DND-41 (cell line): Measurements from ENCODE around the gene TCF23.

Experiments
- ATAC-seq: fragments of 200-7000 bp; cut with Tn5 transposase; 3 replicates; pipeline ENCODE4 v1.9.1; 2021; ENCODE audit warnings: low read depth; ENCODE audit not compliant: insufficient read depth
- DNase-seq: peaks from one replicate; pipeline ENCODE4 v3.0.0-alpha.2; 2020
- H2AFZ ChIP-seq: 2 replicates; pipeline ENCODE4 v1.6.0; 2012; ENCODE audit warnings: low read depth, low read length
- H3K27ac ChIP-seq: 2 replicates; pipeline ENCODE4 v1.5.1; 2012; ENCODE audit warnings: low read length, inconsistent platforms
- H3K27me3 ChIP-seq: fragments of 200-600 bp; sonication (generic); 2 replicates; pipeline ENCODE4 v1.6.0; 2012; ENCODE audit warnings: low read length, mild to moderate bottlenecking, inconsistent platforms; ENCODE audit not compliant: insufficient read depth, poor library complexity
- H3K36me3 ChIP-seq: 2 replicates; pipeline ENCODE4 v1.5.1; 2012; ENCODE audit warnings: low read length, inconsistent platforms; ENCODE audit not compliant: insufficient read depth
- H3K4me1 ChIP-seq: 2 replicates; pipeline ENCODE4 v1.5.1; 2012; ENCODE audit warnings: mild to moderate bottlenecking, low read length; ENCODE audit not compliant: insufficient read depth
- H3K4me2 ChIP-seq: 2 replicates; pipeline ENCODE4 v1.6.0; 2012; ENCODE audit warnings: mild to moderate bottlenecking, moderate library complexity, low read length, inconsistent platforms; ENCODE audit not compliant: insufficient read depth
- H3K4me3 ChIP-seq, 2 experiments: fragments of 200-600 bp in 1 of 2; shearing (Covaris generic) in 1 of 2; 2 replicates each; pipeline ENCODE4 v1.5.1; 2012 to 2016; ENCODE audit warnings: inconsistent platforms in 2 of 2, low read length in 2 of 2, mild to moderate bottlenecking in 2 of 2, low read depth in 1 of 2, moderate library complexity in 1 of 2
- H3K79me2 ChIP-seq: 2 replicates; pipeline ENCODE4 v1.6.0; 2012; ENCODE audit warnings: low read length, inconsistent platforms; ENCODE audit not compliant: insufficient read depth
- H3K9ac ChIP-seq: 2 replicates; pipeline ENCODE4 v1.6.0; 2012; ENCODE audit warnings: low read depth, mild to moderate bottlenecking, inconsistent platforms, low read length, moderate library complexity
- H3K9me3 ChIP-seq: 2 replicates; pipeline ENCODE4 v1.5.1; 2012; ENCODE audit warnings: low read length, moderate library complexity, mild to moderate bottlenecking, inconsistent platforms; ENCODE audit not compliant: insufficient read depth, severe bottlenecking
- H4K20me1 ChIP-seq: 2 replicates; pipeline ENCODE4 v1.6.0; 2012; ENCODE audit warnings: low read length; ENCODE audit not compliant: insufficient read depth
- EZH2 ChIP-seq: IDR thresholded peaks from 3 replicates; pipeline ENCODE4 v1.6.1; 2012; ENCODE audit warnings: borderline replicate concordance, low read depth, mild to moderate bottlenecking, moderate library complexity, low read length, inconsistent platforms; ENCODE audit not compliant: severe bottlenecking
- TF ChIP-seq, protein P1 (sequence below): IDR thresholded peaks from 2 replicates; pipeline ENCODE4 v1.5.1; 2012; ENCODE audit warnings: borderline replicate concordance, low read length, moderate library complexity, mild to moderate bottlenecking; ENCODE audit not compliant: poor library complexity, severe bottlenecking; ENCODE audit errors: extremely low read depth

The TCF23 gene

DNA sequence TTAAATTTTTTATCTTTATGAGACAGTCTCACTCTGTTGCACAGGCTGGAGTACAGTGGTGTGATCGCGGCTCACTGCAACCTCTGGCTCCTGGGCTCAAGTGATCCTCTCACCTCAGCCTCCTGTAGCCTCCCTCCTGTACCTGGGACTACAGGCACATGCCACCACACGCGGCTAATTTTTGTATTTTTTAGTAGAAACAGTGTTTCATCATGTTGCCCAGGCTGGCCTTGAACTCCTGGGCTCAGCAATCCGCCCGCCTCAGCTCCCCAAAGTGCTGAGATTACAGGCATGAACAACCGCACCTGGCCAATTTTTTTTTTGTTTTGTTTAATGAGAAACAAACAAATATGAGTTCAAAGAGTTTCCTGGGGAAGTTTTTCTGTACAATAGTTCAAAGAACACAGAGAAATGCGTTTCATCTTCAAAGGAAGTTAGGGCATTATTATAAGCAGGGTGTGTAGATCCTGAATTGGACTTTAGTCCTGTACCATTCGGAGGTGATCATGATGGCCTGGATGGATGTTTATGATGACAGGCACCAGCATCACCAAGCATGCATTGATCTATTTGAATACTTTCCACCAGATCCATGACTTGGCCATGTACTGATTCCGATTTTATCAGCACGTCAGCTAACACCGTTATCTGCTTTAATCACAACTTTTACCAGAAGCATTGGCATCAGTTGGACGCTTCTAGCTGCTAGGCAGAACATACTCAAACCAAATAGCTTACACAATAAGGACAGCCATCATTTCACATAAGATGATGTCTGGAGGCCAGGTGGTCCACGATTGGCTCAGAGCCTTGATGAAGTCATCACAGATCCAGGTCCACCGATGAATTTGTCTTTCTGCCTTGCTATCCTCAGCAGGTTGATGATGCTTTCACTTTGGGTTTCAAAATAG is 28.9 kb downstream of the TCF23 start:
- H3K4me1 ChIP-seq, result no peaks in the 10 kb centered on the region
- DNase-seq (no peak), ATAC-seq (no peak)
- H3K27me3 ChIP-seq, result peaks cover 25% of the 10 kb centered on the region
- no peak overlapping the region for H2AFZ ChIP-seq
- no peaks in the 10 kb centered on the region for H3K36me3 ChIP-seq
- no peaks in the 10 kb centered on the region for H3K79me2 ChIP-seq
- no peak overlapping the region for H3K27ac ChIP-seq
- no peak overlapping the region for H3K4me3 ChIP-seq
- TF ChIP-seq EZH2, result no peak
- TF ChIP-seq, protein P1, sequence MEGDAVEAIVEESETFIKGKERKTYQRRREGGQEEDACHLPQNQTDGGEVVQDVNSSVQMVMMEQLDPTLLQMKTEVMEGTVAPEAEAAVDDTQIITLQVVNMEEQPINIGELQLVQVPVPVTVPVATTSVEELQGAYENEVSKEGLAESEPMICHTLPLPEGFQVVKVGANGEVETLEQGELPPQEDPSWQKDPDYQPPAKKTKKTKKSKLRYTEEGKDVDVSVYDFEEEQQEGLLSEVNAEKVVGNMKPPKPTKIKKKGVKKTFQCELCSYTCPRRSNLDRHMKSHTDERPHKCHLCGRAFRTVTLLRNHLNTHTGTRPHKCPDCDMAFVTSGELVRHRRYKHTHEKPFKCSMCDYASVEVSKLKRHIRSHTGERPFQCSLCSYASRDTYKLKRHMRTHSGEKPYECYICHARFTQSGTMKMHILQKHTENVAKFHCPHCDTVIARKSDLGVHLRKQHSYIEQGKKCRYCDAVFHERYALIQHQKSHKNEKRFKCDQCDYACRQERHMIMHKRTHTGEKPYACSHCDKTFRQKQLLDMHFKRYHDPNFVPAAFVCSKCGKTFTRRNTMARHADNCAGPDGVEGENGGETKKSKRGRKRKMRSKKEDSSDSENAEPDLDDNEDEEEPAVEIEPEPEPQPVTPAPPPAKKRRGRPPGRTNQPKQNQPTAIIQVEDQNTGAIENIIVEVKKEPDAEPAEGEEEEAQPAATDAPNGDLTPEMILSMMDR, result no peak
- no peak overlapping the region for H3K4me2 ChIP-seq
- H4K20me1 ChIP-seq, result no peaks in the 10 kb centered on the region
- no peak overlapping the region for H3K9ac ChIP-seq
- no peaks in the 10 kb centered on the region for H3K9me3 ChIP-seq

DNA sequence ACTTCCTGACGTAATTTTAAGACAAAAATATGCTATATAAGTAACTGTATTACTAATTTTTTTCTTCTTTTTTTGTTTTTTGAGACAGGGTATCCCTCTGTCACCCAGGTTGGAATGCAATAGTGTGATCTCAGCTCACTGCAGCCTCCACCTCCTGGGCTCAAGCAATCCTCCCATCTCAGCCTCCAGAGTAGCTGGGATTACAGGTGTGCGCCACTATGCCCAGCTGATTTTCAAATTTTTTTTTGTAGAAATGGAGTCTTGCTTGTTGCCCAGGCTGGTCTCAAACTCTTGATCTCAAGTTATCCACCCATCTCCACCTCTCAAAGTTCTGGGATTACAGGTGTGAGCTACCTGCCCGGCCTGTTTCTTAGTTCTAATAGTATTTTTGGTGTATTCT is 29.7 kb downstream of the TCF23 start:
- ATAC-seq (no peak), DNase-seq (no peak)
- no peak overlapping the region for H3K4me2 ChIP-seq
- no peaks in the 10 kb centered on the region for H3K36me3 ChIP-seq
- no peak overlapping the region for H3K4me3 ChIP-seq
- H4K20me1 ChIP-seq, result no peaks in the 10 kb centered on the region
- no peak overlapping the region for H3K9ac ChIP-seq
- no peak overlapping the region for H3K27ac ChIP-seq
- no peak for TF ChIP-seq EZH2
- TF ChIP-seq, protein P1, result no peak
- H2AFZ ChIP-seq, result no peak overlapping the region
- no peaks in the 10 kb centered on the region for H3K9me3 ChIP-seq
- peaks cover 25% of the 10 kb centered on the region for H3K27me3 ChIP-seq
- no peaks in the 10 kb centered on the region for H3K4me1 ChIP-seq
- no peaks in the 10 kb centered on the region for H3K79me2 ChIP-seq

DNA sequence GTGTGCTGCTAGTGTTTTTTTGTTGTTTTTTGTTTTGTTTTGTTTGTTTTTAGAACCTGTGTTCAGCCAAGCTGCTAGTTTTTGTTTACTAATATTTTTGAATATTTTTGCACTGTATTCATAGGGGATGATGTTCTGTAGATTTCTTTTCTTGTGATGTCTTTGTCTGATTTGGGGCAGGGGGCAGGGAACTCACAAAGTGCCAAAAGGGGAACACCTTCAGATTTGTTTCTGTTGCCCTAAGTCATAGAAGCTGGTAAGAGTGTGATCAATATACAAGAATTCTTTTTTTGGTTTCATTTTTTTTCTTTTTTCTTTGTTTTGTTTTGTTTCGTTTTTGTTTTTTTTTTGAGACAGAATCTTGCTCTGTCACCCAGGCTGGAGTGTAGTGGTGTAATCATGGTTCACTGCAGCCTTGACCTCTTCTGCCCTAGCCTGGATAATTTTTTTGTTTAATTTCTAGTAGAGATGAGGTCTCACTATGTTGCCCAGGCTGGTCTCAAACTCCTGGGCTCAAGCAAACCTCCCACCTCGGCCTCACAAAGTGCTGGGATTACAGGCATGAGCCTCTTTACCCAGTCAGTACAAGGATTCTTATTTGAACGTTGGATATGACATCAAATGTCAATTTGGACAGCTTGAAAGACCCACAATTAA is 30.7 kb downstream of the TCF23 start:
- Histone ChIP-seq H3K27me3 (peaks cover 19% of the 10 kb centered on the region), H3K9ac (no peak overlapping the region), H3K79me2 (no peaks in the 10 kb centered on the region), H3K4me1 (no peaks in the 10 kb centered on the region), H4K20me1 (no peaks in the 10 kb centered on the region), H3K9me3 (no peaks in the 10 kb centered on the region), H3K4me3 (no peak overlapping the region), H3K27ac (no peak overlapping the region), H2AFZ (no peak overlapping the region), H3K4me2 (no peak overlapping the region), H3K36me3 (no peaks in the 10 kb centered on the region)
- no peak for TF ChIP-seq EZH2
- TF ChIP-seq, protein P1, result no peak
- DNase-seq (no peak), ATAC-seq (no peak)
